ENCODE data around the gene CHKA. TPM values are rescaled to one million over a fixed set of nuclear protein-coding genes. Genes with fewer than 3 reads are reported as not detected.

The CHKA gene
- total RNA-seq, 1 donor from 2014 or later, result 17.9 TPM

- peak overlapping the region; percentile 63 for H3K4me3 ChIP-seq (ENCODE audit: low read depth, low read length)
- no peak for DNase-seq (ENCODE audit: low read depth)
- TF ChIP-seq, protein P1, sequence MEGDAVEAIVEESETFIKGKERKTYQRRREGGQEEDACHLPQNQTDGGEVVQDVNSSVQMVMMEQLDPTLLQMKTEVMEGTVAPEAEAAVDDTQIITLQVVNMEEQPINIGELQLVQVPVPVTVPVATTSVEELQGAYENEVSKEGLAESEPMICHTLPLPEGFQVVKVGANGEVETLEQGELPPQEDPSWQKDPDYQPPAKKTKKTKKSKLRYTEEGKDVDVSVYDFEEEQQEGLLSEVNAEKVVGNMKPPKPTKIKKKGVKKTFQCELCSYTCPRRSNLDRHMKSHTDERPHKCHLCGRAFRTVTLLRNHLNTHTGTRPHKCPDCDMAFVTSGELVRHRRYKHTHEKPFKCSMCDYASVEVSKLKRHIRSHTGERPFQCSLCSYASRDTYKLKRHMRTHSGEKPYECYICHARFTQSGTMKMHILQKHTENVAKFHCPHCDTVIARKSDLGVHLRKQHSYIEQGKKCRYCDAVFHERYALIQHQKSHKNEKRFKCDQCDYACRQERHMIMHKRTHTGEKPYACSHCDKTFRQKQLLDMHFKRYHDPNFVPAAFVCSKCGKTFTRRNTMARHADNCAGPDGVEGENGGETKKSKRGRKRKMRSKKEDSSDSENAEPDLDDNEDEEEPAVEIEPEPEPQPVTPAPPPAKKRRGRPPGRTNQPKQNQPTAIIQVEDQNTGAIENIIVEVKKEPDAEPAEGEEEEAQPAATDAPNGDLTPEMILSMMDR (conservative IDR thresholded peaks at IDR 0.05; ENCODE audit: low read depth, low read length), result no peak
Observed at GRCh38 chr11:68011051-68011943, 109.9 kb downstream of the CHKA start.

- no peak for DNase-seq (ENCODE audit: low read depth)
- TF ChIP-seq, protein P1 (conservative IDR thresholded peaks at IDR 0.05; ENCODE audit: low read depth, low read length), result no peak
- H3K4me3 ChIP-seq (ENCODE audit: low read depth, low read length), result peak within 1 kb of the TSS; percentile 63
Observed at GRCh38 chr11:68010090-68011041, 110.8 kb downstream of the CHKA start, which contains the start of gene ALDH3B1. Gene ALDH3B1 (plus strand): TSS chr11:68010327. CDS start chr11:68015298, 4,971 bp downstream.

DNA sequence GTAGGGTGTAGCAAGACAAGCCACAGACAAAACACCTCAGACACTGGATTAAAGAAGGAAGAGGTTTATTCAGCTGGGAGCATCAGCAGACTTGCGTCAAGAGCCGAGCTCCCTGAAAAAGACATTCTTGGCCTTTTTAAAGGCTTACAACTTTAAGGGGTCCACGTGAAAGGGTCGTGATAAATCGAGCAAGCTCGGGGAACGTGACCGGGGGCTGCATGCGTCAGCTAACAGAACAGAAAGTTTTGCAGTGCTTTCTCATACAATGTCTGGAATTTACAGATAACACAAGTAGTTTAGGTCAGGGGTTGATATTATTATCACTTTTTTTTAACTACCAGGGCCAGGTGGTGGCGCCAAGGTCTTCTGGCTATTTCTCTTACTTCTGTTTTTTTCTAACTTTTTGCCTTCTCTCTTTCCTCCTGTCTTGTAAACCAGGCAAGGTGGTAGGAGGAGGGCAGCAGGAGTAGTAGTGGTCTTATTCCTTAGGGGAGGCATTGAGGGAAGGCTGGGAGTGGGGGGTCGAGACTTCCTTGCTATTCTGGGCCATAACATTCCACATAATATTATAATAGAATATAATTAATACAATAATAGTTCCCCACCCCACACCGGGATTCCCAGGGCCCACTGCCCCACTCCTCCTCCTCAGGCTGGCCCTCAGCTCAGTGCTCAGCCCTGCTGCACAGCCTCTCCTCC is 111.6 kb downstream of the CHKA start:
- TF ChIP-seq, protein P1 (conservative IDR thresholded peaks at IDR 0.05; ENCODE audit: low read depth, low read length), result peak; percentile 53
- DNase-seq (ENCODE audit: low read depth), result no peak
- peak overlapping the region; percentile 63 for H3K4me3 ChIP-seq (ENCODE audit: low read depth, low read length)

GRCh38 chr11:68008381-68009337 is 112.5 kb downstream of the CHKA start:
- TF ChIP-seq, protein P1 (conservative IDR thresholded peaks at IDR 0.05; ENCODE audit: low read depth, low read length), result no peak
- no peak overlapping the region for H3K4me3 ChIP-seq (ENCODE audit: low read depth, low read length)
- DNase-seq (ENCODE audit: low read depth), result no peak

DNA sequence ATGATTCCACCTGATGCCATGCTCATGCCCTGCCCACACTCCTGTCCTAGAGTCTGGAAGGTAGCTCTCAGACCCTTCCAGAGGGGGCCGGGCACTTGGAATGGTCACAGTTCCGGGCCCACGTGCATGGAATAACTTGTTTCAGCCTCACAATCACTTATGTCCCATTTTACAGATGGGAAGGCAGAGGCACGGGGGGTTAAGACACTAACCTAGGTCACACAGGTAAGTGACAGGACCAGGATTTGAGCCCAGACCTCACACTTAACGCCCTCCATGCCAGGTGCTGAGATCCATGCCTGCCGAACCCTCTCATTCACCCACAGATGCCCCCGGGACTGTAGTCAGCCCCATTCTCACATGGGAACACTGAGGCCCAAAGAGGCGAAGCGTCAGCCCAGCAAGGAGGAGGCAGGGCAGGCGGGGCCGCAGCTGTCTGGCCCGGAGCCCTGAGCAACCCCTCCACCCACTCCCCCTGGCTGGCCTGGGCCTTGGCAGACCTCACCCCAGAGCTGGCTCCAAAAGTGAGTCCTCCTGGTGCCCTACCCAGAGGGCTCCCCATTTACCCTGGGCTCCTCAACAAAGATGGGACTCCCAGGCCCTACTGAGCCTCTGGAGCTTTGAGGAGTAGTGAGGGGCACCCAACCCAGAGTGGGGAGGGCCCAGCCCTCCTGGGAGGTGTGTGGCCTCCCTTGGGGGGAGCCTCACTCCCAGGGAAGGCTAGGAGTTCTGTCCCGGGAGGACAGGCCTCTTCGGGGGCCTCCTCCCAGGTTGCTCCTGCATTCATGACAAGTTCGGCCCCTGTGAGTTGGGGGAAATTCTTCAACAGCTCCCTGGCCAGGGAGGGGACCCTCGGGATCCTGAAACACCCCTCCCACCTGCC is 113.4 kb downstream of the CHKA start:
- DNase-seq (ENCODE audit: low read depth), result no peak
- no peak overlapping the region for H3K4me3 ChIP-seq (ENCODE audit: low read depth, low read length)
- TF ChIP-seq, protein P1 (conservative IDR thresholded peaks at IDR 0.05; ENCODE audit: low read depth, low read length), result no peak
